Lower lobe of right lung (tissue), 2 donors: Measurements from ENCODE around the gene ARFGEF3. TPM values are rescaled to one million over a fixed set of nuclear protein-coding genes. Genes with fewer than 3 reads are reported as not detected.

Experiments used
- ATAC-seq, 2 donors: fragments of 200-7000 bp; cut with Tn5 transposase; one replicate each; pipeline ENCODE4 v1.9.1; 2020 to 2022; ENCODE audit warnings: mild to moderate bottlenecking in 2 of 2, moderate library complexity in 2 of 2
- DNase-seq: peaks from one replicate; pipeline ENCODE4 v3.0.0-alpha.2; 2020
- H3K27ac ChIP-seq: fragments of 200-600 bp; one replicate; pipeline ENCODE4 v1.8.0; 2022
- H3K27me3 ChIP-seq: fragments of 200-600 bp; one replicate; pipeline ENCODE4 v1.8.0; 2022; ENCODE audit warnings: low read depth
- H3K36me3 ChIP-seq: fragments of 200-600 bp; one replicate; pipeline ENCODE4 v1.8.0; 2022; ENCODE audit warnings: mild to moderate bottlenecking
- H3K4me1 ChIP-seq: fragments of 200-600 bp; one replicate; pipeline ENCODE4 v1.8.0; 2022
- H3K4me3 ChIP-seq: fragments of 200-600 bp; one replicate; pipeline ENCODE4 v1.8.0; 2022; ENCODE audit warnings: mild to moderate bottlenecking
- H3K9me3 ChIP-seq: fragments of 200-600 bp; one replicate; pipeline ENCODE4 v1.8.0; 2022
- CTCF ChIP-seq: fragments of 200-600 bp; IDR thresholded peaks from one replicate; pipeline ENCODE4 v1.8.0; 2022; ENCODE audit warnings: antibody characterized with exemption, mild to moderate bottlenecking
- intact Hi-C: fragments of 100-400 bp; cut with DNase I; formaldehyde crosslinking; loops from one replicate; pipeline ENCODE4 v1.11.0; 2022
- total RNA-seq: library from RNA; stranded (reverse); fragmentation: NEBNext Ultra II Directional; extraction: Animal tissue kit (Norgen Biotek cat#: 25700); gene quantifications from one replicate; pipeline ENCODE4 v1.2.1, GENCODE V29; 2021
- donor health status: DM: no; HTN: yes; CAD: no; lungs with severe emphysema.

The ARFGEF3 gene
- total RNA-seq, 1 donor from 2014 or later: 33.8 TPM

- no peak overlapping the region for H3K27ac ChIP-seq
These were observed 149.5 kb downstream of the ARFGEF3 start for GRCh38 chr6:138311268-138311667.

GRCh38 chr6:138318741-138319375 is 157.1 kb downstream of the ARFGEF3 start:
- Histone ChIP-seq H3K36me3 (peaks cover 42% of the 10 kb centered on the region), H3K4me1 (no peaks in the 10 kb centered on the region), H3K4me3 (no peak overlapping the region), H3K9me3 (no peaks in the 10 kb centered on the region), H3K27ac (no peak overlapping the region), H3K27me3 (no peaks in the 10 kb centered on the region)
- intact Hi-C loops: no loop called here
- DNase-seq (no peak), ATAC-seq (peak; percentile 36 to 41)
- no peak for TF ChIP-seq CTCF

More at GRCh38 chr6:138311268-138311667, 149.5 kb downstream of the ARFGEF3 start:
- H3K27me3 ChIP-seq: no peaks in the 10 kb centered on the region
- no peaks in the 10 kb centered on the region for H3K9me3 ChIP-seq
- H3K36me3 ChIP-seq: peaks cover 21% of the 10 kb centered on the region
- no peak overlapping the region for H3K4me3 ChIP-seq
- ATAC-seq: peak in 1 of 2 donors; percentile 29
- intact Hi-C loops: no loop called here
- TF ChIP-seq CTCF: no peak
- DNase-seq: no peak
- H3K4me1 ChIP-seq: no peaks in the 10 kb centered on the region

- TF ChIP-seq CTCF: no peak
- peaks cover 54% of the 10 kb centered on the region for H3K36me3 ChIP-seq
- H3K27me3 ChIP-seq: no peaks in the 10 kb centered on the region
- H3K9me3 ChIP-seq: no peaks in the 10 kb centered on the region
- DNase-seq (no peak), ATAC-seq (no peak)
- H3K4me3 ChIP-seq: no peak overlapping the region
- H3K27ac ChIP-seq: no peak overlapping the region
- intact Hi-C loops: no loop called here
- H3K4me1 ChIP-seq: no peaks in the 10 kb centered on the region
These were observed 160.2 kb downstream of the ARFGEF3 start for GRCh38 chr6:138321934-138322333.

DNA sequence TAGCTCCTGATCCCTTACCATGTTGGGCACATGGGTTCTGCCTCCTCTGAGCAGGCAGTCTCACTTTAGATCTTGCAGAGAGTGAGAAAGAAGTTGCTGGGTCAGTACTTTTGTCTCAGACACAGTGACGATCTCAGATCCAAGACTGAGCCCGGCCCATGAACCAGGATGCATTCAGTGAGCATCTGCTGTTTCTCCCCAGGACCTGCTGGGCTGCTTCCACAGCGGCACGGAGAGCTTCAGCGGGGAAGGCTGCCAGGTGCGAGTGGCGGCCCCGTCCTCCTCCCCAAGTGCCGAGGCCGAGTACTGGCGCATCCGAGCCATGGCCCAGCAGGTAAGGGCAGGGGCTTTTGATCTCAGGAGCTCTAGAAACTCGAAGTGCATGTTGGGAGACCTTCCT is 162.1 kb downstream of the ARFGEF3 start:
- Histone ChIP-seq H3K4me3 (no peak overlapping the region), H3K9me3 (no peaks in the 10 kb centered on the region), H3K27me3 (no peaks in the 10 kb centered on the region), H3K27ac (no peak overlapping the region), H3K36me3 (peaks cover 46% of the 10 kb centered on the region), H3K4me1 (no peaks in the 10 kb centered on the region)
- ATAC-seq (no peak), DNase-seq (no peak)
- TF ChIP-seq CTCF: no peak
- intact Hi-C loops: no loop called here

- Histone ChIP-seq H3K4me3 (no peak overlapping the region), H3K9me3 (no peaks in the 10 kb centered on the region), H3K27ac (no peak overlapping the region), H3K27me3 (no peaks in the 10 kb centered on the region), H3K4me1 (no peaks in the 10 kb centered on the region), H3K36me3 (peaks cover 41% of the 10 kb centered on the region)
- intact Hi-C loops: no loop called here
- no peak for TF ChIP-seq CTCF
- ATAC-seq: no peak
- DNase-seq: no peak
These were observed 166.5 kb downstream of the ARFGEF3 start for GRCh38 chr6:138328210-138328609.
